H9 (cell line): ENCODE measurements around the gene SF3B1. TPM values are rescaled to one million over a fixed set of nuclear protein-coding genes. Genes with fewer than 3 reads are reported as not detected.

Source experiments
- DNase-seq: peaks from one replicate; pipeline ENCODE4 v3.0.0-alpha.2; 2017
- H2AFZ ChIP-seq: one replicate; pipeline ENCODE4 v1.6.1; 2013; ENCODE audit warnings: mild to moderate bottlenecking, low read length, control low read depth, moderate library complexity
- H2AK5ac ChIP-seq: 2 replicates; pipeline ENCODE4 v1.6.1; 2013; ENCODE audit warnings: low read length, control low read depth, mixed read lengths; ENCODE audit not compliant: insufficient read length
- H2BK120ac ChIP-seq: one replicate; pipeline ENCODE4 v1.6.1; 2013; ENCODE audit warnings: low read depth, mild to moderate bottlenecking, low read length, control low read depth, inconsistent platforms; ENCODE audit not compliant: poor library complexity, severe bottlenecking
- H2BK12ac ChIP-seq: 2 replicates; pipeline ENCODE4 v1.6.1; 2013; ENCODE audit warnings: low read length, control low read depth, mixed read lengths, low read depth; ENCODE audit not compliant: insufficient read length
- H2BK15ac ChIP-seq: 2 replicates; pipeline ENCODE4 v1.6.1; 2013; ENCODE audit warnings: low read depth, low read length, control low read depth
- H2BK20ac ChIP-seq: one replicate; pipeline ENCODE4 v1.6.1; 2013; ENCODE audit warnings: low read depth, mild to moderate bottlenecking, low read length, control low read depth, inconsistent platforms; ENCODE audit not compliant: poor library complexity, severe bottlenecking
- H2BK5ac ChIP-seq: 2 replicates; pipeline ENCODE4 v1.6.1; 2013; ENCODE audit warnings: low read length, control low read depth, mixed read lengths; ENCODE audit not compliant: insufficient read length
- H3K14ac ChIP-seq: 2 replicates; pipeline ENCODE4 v1.6.1; 2013; ENCODE audit warnings: low read length, control low read depth; ENCODE audit not compliant: insufficient read depth
- H3K18ac ChIP-seq: 2 replicates; pipeline ENCODE4 v1.6.1; 2013; ENCODE audit warnings: low read depth, mild to moderate bottlenecking, mixed read lengths, low read length, control low read depth; ENCODE audit not compliant: insufficient read length
- H3K23ac ChIP-seq: 2 replicates; pipeline ENCODE4 v1.6.1; 2013; ENCODE audit warnings: low read length, control low read depth, mixed read lengths, low read depth; ENCODE audit not compliant: insufficient read length
- H3K23me2 ChIP-seq: 2 replicates; pipeline ENCODE4 v1.6.1; 2013; ENCODE audit warnings: low read depth, mild to moderate bottlenecking, mixed read lengths, low read length, control low read depth; ENCODE audit not compliant: insufficient read length, poor library complexity, severe bottlenecking
- H3K27ac ChIP-seq: 2 replicates; pipeline ENCODE4 v1.5.1; 2013; ENCODE audit warnings: low read length, control low read depth, mixed read lengths, low read depth; ENCODE audit not compliant: insufficient read length
- H3K27me3 ChIP-seq: 2 replicates; pipeline ENCODE4 v1.6.1; 2013; ENCODE audit warnings: low read length, control low read depth, inconsistent platforms; ENCODE audit not compliant: insufficient read depth
- H3K4ac ChIP-seq: 2 replicates; pipeline ENCODE4 v1.6.1; 2013; ENCODE audit warnings: low read depth, mild to moderate bottlenecking, control low read depth, inconsistent platforms, low read length, moderate library complexity
- H3K4me1 ChIP-seq: 2 replicates; pipeline ENCODE4 v1.6.1; 2013; ENCODE audit warnings: low read length, control low read depth, inconsistent platforms; ENCODE audit not compliant: insufficient read depth
- H3K4me2 ChIP-seq: 2 replicates; pipeline ENCODE4 v1.6.1; 2013; ENCODE audit warnings: low read length, control low read depth, mixed read lengths; ENCODE audit not compliant: insufficient read length, insufficient read depth
- H3K56ac ChIP-seq: 2 replicates; pipeline ENCODE4 v1.6.1; 2013; ENCODE audit warnings: low read depth, mild to moderate bottlenecking, mixed read lengths, low read length, control low read depth; ENCODE audit not compliant: insufficient read length
- H3K79me1 ChIP-seq: 2 replicates; pipeline ENCODE4 v1.6.1; 2013; ENCODE audit warnings: low read depth, mild to moderate bottlenecking, moderate library complexity, low read length, control low read depth, inconsistent platforms; ENCODE audit not compliant: insufficient read depth, poor library complexity, severe bottlenecking
- H3K79me2 ChIP-seq: 2 replicates; pipeline ENCODE4 v1.6.1; 2013; ENCODE audit warnings: low read length, control low read depth, inconsistent platforms; ENCODE audit not compliant: insufficient read depth
- H3K9ac ChIP-seq: 2 replicates; pipeline ENCODE4 v1.6.1; 2013; ENCODE audit warnings: low read length, control low read depth, mixed read lengths; ENCODE audit not compliant: insufficient read length; ENCODE audit errors: extremely low read depth
- H3K9me3 ChIP-seq: one replicate; pipeline ENCODE4 v1.6.1; 2013; ENCODE audit warnings: low read depth, low read length, inconsistent platforms; ENCODE audit not compliant: control insufficient read depth
- H3T11ph ChIP-seq: one replicate; pipeline ENCODE4 v1.6.1; 2013; ENCODE audit warnings: mild to moderate bottlenecking, low read length, control low read depth, inconsistent platforms
- H4K20me1 ChIP-seq: one replicate; pipeline ENCODE4 v1.6.1; 2013; ENCODE audit not compliant: control insufficient read depth, insufficient read length, insufficient read depth
- H4K5ac ChIP-seq: 2 replicates; pipeline ENCODE4 v1.6.1; 2013; ENCODE audit warnings: low read depth, mild to moderate bottlenecking, mixed read lengths, low read length, control low read depth; ENCODE audit not compliant: insufficient read length
- H4K8ac ChIP-seq: replicated peaks from 2 replicates; pipeline ENCODE4 v1.6.1; 2013; ENCODE audit warnings: low read length, control low read depth, mixed read lengths, low read depth; ENCODE audit not compliant: insufficient read length
- H4K91ac ChIP-seq: 2 replicates; pipeline ENCODE4 v1.6.1; 2013; ENCODE audit warnings: low read depth, mild to moderate bottlenecking, moderate library complexity, mixed read lengths, low read length, control low read depth; ENCODE audit not compliant: insufficient read length
- H3K27ac Mint-ChIP-seq, 3 experiments: 2 replicates in 2 of 3; 3 replicates in 1 of 3; pipeline ENCODE4 v1.8.0; 2020 to 2021; ENCODE audit warnings: mixed read lengths in 3 of 3, mild to moderate bottlenecking in 1 of 3, moderate library complexity in 1 of 3
- H3K27me3 Mint-ChIP-seq: 2 replicates; pipeline ENCODE4 v1.8.0; 2021; ENCODE audit warnings: low read depth, mild to moderate bottlenecking, moderate library complexity, mixed read lengths
- H3K36me3 Mint-ChIP-seq, 3 experiments: 2 replicates in 2 of 3; 3 replicates in 1 of 3; pipeline ENCODE4 v1.8.0; 2020 to 2021; ENCODE audit warnings: low read depth in 3 of 3, mixed read lengths in 3 of 3; ENCODE audit not compliant: insufficient read depth in 1 of 3
- H3K4me1 Mint-ChIP-seq, 2 experiments: 2 replicates each; pipeline ENCODE4 v1.8.0; 2020; ENCODE audit warnings: mixed read lengths in 2 of 2
- H3K4me3 Mint-ChIP-seq, 2 experiments: 2 replicates in 1 of 2; 3 replicates in 1 of 2; pipeline ENCODE4 v1.8.0; 2020 to 2021; ENCODE audit warnings: mild to moderate bottlenecking in 2 of 2, mixed read lengths in 2 of 2, moderate library complexity in 1 of 2
- H3K9me3 Mint-ChIP-seq, 2 experiments: 2 replicates in 1 of 2; 3 replicates in 1 of 2; pipeline ENCODE4 v1.8.0; 2020; ENCODE audit warnings: mild to moderate bottlenecking in 2 of 2, mixed read lengths in 2 of 2, moderate library complexity in 1 of 2
- WGBS: extraction: QIAGEN DNeasy Blood & Tissue Kit; methylation state at CpG from one replicate; pipeline ENCODE4 v1.1.7; 2013; ENCODE audit warnings: missing lambda C conversion rate, low lambda C conversion rate, mixed read lengths; ENCODE audit not compliant: insufficient read length; ENCODE audit errors: extremely low coverage; 5-methylcytosine and 5-hydroxymethylcytosine counted together
- total RNA-seq: library from RNA; stranded (reverse); gene quantifications from 2 replicates; pipeline ENCODE4 v1.2.1, GENCODE V29; 2021
- TF ChIP-seq, protein P1 (sequence below): fragments of 200-600 bp; sonication (generic); conservative IDR thresholded peaks from 3 replicates; pipeline ENCODE4 v1.8.0; 2021; ENCODE audit warnings: antibody characterized with exemption, mild to moderate bottlenecking

Gene SF3B1
- total RNA-seq, 1 experiment from 2014 or later: 278 TPM

GRCh38 chr2:197348721-197349360, 86.0 kb downstream of the SF3B1 start:
- no peak overlapping the region for H3K27ac ChIP-seq
- DNase-seq: no peak
- Mint-ChIP-seq H3K4me1 (no peaks in the 10 kb centered on the region), H3K4me3 (no peak overlapping the region), H3K9me3 (no peaks in the 10 kb centered on the region), H3K27ac (peak overlapping the region in 1 of 3 experiments; percentile 86; a peak in 1 of 7 replicates), H3K27me3 (no peaks in the 10 kb centered on the region), H3K36me3 (no peaks in the 10 kb centered on the region)
- H2BK20ac ChIP-seq: no peak overlapping the region
- no peak overlapping the region for H2AFZ ChIP-seq
- no peak overlapping the region for H3K23ac ChIP-seq
- H3K9ac ChIP-seq: no peak overlapping the region
- no peak overlapping the region for H3K4me2 ChIP-seq
- no peak overlapping the region for H3T11ph ChIP-seq
- no peaks in the 10 kb centered on the region for H3K79me1 ChIP-seq
- H2BK120ac ChIP-seq: no peak overlapping the region
- no peak overlapping the region for H4K5ac ChIP-seq
- no peak overlapping the region for H2BK12ac ChIP-seq
- no peak overlapping the region for H4K91ac ChIP-seq
- no peak overlapping the region for H2BK5ac ChIP-seq
- WGBS: no CpG with 5 or more reads among the region's 5 CpGs
- TF ChIP-seq, protein P1, sequence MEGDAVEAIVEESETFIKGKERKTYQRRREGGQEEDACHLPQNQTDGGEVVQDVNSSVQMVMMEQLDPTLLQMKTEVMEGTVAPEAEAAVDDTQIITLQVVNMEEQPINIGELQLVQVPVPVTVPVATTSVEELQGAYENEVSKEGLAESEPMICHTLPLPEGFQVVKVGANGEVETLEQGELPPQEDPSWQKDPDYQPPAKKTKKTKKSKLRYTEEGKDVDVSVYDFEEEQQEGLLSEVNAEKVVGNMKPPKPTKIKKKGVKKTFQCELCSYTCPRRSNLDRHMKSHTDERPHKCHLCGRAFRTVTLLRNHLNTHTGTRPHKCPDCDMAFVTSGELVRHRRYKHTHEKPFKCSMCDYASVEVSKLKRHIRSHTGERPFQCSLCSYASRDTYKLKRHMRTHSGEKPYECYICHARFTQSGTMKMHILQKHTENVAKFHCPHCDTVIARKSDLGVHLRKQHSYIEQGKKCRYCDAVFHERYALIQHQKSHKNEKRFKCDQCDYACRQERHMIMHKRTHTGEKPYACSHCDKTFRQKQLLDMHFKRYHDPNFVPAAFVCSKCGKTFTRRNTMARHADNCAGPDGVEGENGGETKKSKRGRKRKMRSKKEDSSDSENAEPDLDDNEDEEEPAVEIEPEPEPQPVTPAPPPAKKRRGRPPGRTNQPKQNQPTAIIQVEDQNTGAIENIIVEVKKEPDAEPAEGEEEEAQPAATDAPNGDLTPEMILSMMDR: no peak
- no peaks in the 10 kb centered on the region for H3K79me2 ChIP-seq
- H3K56ac ChIP-seq: no peak overlapping the region
- no peaks in the 10 kb centered on the region for H4K20me1 ChIP-seq
- no peak overlapping the region for H3K18ac ChIP-seq
- H3K4ac ChIP-seq: no peak overlapping the region
- H4K8ac ChIP-seq: no peak overlapping the region
- no peak overlapping the region for H2BK15ac ChIP-seq
- no peaks in the 10 kb centered on the region for H3K4me1 ChIP-seq
- no peaks in the 10 kb centered on the region for H3K23me2 ChIP-seq
- no peaks in the 10 kb centered on the region for H3K9me3 ChIP-seq
- no peak overlapping the region for H3K14ac ChIP-seq
- H3K27me3 ChIP-seq: no peaks in the 10 kb centered on the region
- H2AK5ac ChIP-seq: no peak overlapping the region
